ENCODE results near the gene C11orf65. TPM values are rescaled to one million over a fixed set of nuclear protein-coding genes. Genes with fewer than 3 reads are reported as not detected.

The C11orf65 gene
- total RNA-seq, 1 donor from 2014 or later = 1.00 TPM

GRCh38 chr11:108370315-108370714 is 97.0 kb downstream of the C11orf65 start:
- no peaks in the 10 kb centered on the region for H3K4me1 ChIP-seq (ENCODE audit: insufficient read depth, low read length)
- no peaks in the 10 kb centered on the region for H3K79me2 ChIP-seq (ENCODE audit: insufficient read depth, low read length)
- TF ChIP-seq, protein P1, sequence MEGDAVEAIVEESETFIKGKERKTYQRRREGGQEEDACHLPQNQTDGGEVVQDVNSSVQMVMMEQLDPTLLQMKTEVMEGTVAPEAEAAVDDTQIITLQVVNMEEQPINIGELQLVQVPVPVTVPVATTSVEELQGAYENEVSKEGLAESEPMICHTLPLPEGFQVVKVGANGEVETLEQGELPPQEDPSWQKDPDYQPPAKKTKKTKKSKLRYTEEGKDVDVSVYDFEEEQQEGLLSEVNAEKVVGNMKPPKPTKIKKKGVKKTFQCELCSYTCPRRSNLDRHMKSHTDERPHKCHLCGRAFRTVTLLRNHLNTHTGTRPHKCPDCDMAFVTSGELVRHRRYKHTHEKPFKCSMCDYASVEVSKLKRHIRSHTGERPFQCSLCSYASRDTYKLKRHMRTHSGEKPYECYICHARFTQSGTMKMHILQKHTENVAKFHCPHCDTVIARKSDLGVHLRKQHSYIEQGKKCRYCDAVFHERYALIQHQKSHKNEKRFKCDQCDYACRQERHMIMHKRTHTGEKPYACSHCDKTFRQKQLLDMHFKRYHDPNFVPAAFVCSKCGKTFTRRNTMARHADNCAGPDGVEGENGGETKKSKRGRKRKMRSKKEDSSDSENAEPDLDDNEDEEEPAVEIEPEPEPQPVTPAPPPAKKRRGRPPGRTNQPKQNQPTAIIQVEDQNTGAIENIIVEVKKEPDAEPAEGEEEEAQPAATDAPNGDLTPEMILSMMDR (IDR thresholded peaks at IDR 0.05; ENCODE audit: insufficient read depth, low read depth, low read length) = no peak
- TF ChIP-seq EZH2 (IDR thresholded peaks at IDR 0.05; ENCODE audit: insufficient read depth, low read length) = no peak
- Mint-ChIP-seq H3K27ac (ENCODE audit: unreplicated experiment) (no peak overlapping the region), H3K9me3 (ENCODE audit: unreplicated experiment) (peaks cover 5% of the 10 kb centered on the region), H3K27me3 (ENCODE audit: low read depth, unreplicated experiment) (no peaks in the 10 kb centered on the region), H3K4me3 (ENCODE audit: unreplicated experiment) (no peak overlapping the region), H3K36me3 (ENCODE audit: low read depth, unreplicated experiment) (peaks cover 5% of the 10 kb centered on the region), H3K4me1 (ENCODE audit: low read depth, unreplicated experiment) (peaks cover 1% of the 10 kb centered on the region)
- no peak overlapping the region for H2AFZ ChIP-seq (ENCODE audit: low read depth, low read length)
- DNase-seq (ENCODE audit: low read depth) (no peak), FAIRE-seq (no peak)
- no peak overlapping the region for H3K27ac ChIP-seq (ENCODE audit: low read depth, low read length)
- no peak overlapping the region for H3K9ac ChIP-seq (ENCODE audit: low read length)
- H3K36me3 ChIP-seq (ENCODE audit: insufficient read depth, low read length) = no peaks in the 10 kb centered on the region
- no peak overlapping the region for H3K4me3 ChIP-seq (ENCODE audit: insufficient read depth, low read depth, low read length)
- no peak overlapping the region for H3K4me2 ChIP-seq (ENCODE audit: low read length)
- no peaks in the 10 kb centered on the region for H3K27me3 ChIP-seq (ENCODE audit: insufficient read depth, low read length)
- H4K20me1 ChIP-seq (ENCODE audit: insufficient read depth, low read length) = no peaks in the 10 kb centered on the region
- no peaks in the 10 kb centered on the region for H3K9me3 ChIP-seq (ENCODE audit: insufficient read depth, low read depth, low read length)

DNA sequence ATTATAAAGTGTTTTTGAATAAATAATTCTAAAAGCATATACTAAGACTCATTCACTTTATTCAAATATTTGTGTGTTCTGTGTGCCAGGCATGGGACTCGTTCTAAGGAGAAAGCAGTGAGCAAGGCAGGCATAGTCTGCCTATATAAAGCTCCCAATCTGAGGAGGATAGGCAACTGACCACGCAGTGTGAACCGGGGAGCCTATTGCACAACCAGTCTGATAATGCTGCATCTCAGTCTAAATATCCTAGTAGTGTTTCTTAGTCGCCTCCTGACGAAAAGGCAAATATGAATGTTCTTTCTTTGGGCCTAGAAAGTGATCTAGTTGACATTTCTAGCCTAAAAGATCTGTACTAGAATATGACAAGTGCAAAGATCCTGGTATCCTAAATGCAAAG is 98.3 kb downstream of the C11orf65 start:
- H3K79me2 ChIP-seq (ENCODE audit: insufficient read depth, low read length) = no peaks in the 10 kb centered on the region
- H3K4me2 ChIP-seq (ENCODE audit: low read length) = no peak overlapping the region
- H3K36me3 Mint-ChIP-seq (ENCODE audit: low read depth, unreplicated experiment) = peaks cover 7% of the 10 kb centered on the region
- no peak overlapping the region for H2AFZ ChIP-seq (ENCODE audit: low read depth, low read length)
- TF ChIP-seq, protein P1 (IDR thresholded peaks at IDR 0.05; ENCODE audit: insufficient read depth, low read depth, low read length) = no peak
- TF ChIP-seq EZH2 (IDR thresholded peaks at IDR 0.05; ENCODE audit: insufficient read depth, low read length) = no peak
- H3K4me1 Mint-ChIP-seq (ENCODE audit: low read depth, unreplicated experiment) = peaks cover 1% of the 10 kb centered on the region
- H3K27ac Mint-ChIP-seq (ENCODE audit: unreplicated experiment) = no peak overlapping the region
- no peak overlapping the region for H3K4me3 Mint-ChIP-seq (ENCODE audit: unreplicated experiment)
- no peaks in the 10 kb centered on the region for H4K20me1 ChIP-seq (ENCODE audit: insufficient read depth, low read length)
- H3K27me3 ChIP-seq (ENCODE audit: insufficient read depth, low read length) = no peaks in the 10 kb centered on the region
- H3K9ac ChIP-seq (ENCODE audit: low read length) = no peak overlapping the region
- H3K27ac ChIP-seq (ENCODE audit: low read depth, low read length) = no peak overlapping the region
- H3K9me3 ChIP-seq (ENCODE audit: insufficient read depth, low read depth, low read length) = no peaks in the 10 kb centered on the region
- no peak overlapping the region for H3K4me3 ChIP-seq (ENCODE audit: insufficient read depth, low read depth, low read length)
- no peaks in the 10 kb centered on the region for H3K4me1 ChIP-seq (ENCODE audit: insufficient read depth, low read length)
- H3K36me3 ChIP-seq (ENCODE audit: insufficient read depth, low read length) = no peaks in the 10 kb centered on the region
- DNase-seq (ENCODE audit: low read depth) (no peak), FAIRE-seq (no peak)
- peaks cover 5% of the 10 kb centered on the region for H3K9me3 Mint-ChIP-seq (ENCODE audit: unreplicated experiment)
- H3K27me3 Mint-ChIP-seq (ENCODE audit: low read depth, unreplicated experiment) = no peaks in the 10 kb centered on the region

DNA sequence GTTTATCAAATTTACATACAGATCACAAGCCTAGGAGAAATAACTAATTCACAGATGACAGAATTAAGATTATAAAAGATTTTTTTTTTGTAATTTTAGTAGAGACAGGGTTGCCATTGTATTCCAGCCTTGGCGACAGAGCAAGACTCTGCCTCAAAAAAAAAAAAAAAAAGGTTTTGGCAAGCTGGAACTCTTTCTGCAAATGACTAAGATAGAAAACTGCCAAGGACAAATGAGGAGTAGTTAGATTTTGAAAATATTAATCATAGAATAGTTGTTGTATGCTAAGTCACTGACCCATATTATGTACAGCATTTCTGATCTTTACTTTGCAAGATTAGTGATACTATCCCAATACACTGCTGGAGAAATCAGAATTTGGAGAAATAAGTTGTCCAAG is 99.2 kb downstream of the C11orf65 start:
- Histone ChIP-seq H3K27ac (ENCODE audit: low read depth, low read length) (no peak overlapping the region), H2AFZ (ENCODE audit: low read depth, low read length) (no peak overlapping the region), H3K79me2 (ENCODE audit: insufficient read depth, low read length) (no peaks in the 10 kb centered on the region), H3K4me3 (ENCODE audit: insufficient read depth, low read depth, low read length) (no peak overlapping the region), H3K9ac (ENCODE audit: low read length) (no peak overlapping the region), H4K20me1 (ENCODE audit: insufficient read depth, low read length) (no peaks in the 10 kb centered on the region), H3K9me3 (ENCODE audit: insufficient read depth, low read depth, low read length) (no peaks in the 10 kb centered on the region), H3K27me3 (ENCODE audit: insufficient read depth, low read length) (no peaks in the 10 kb centered on the region), H3K4me2 (ENCODE audit: low read length) (no peak overlapping the region), H3K4me1 (ENCODE audit: insufficient read depth, low read length) (no peaks in the 10 kb centered on the region), H3K36me3 (ENCODE audit: insufficient read depth, low read length) (no peaks in the 10 kb centered on the region)
- Mint-ChIP-seq H3K4me1 (ENCODE audit: low read depth, unreplicated experiment) (peaks cover 1% of the 10 kb centered on the region), H3K27ac (ENCODE audit: unreplicated experiment) (no peak overlapping the region), H3K36me3 (ENCODE audit: low read depth, unreplicated experiment) (peaks cover 5% of the 10 kb centered on the region), H3K9me3 (ENCODE audit: unreplicated experiment) (peaks cover 1% of the 10 kb centered on the region), H3K4me3 (ENCODE audit: unreplicated experiment) (no peak overlapping the region), H3K27me3 (ENCODE audit: low read depth, unreplicated experiment) (no peaks in the 10 kb centered on the region)
- FAIRE-seq (no peak), DNase-seq (ENCODE audit: low read depth) (no peak)
- TF ChIP-seq EZH2 (IDR thresholded peaks at IDR 0.05; ENCODE audit: insufficient read depth, low read length) = no peak
- TF ChIP-seq, protein P1 (IDR thresholded peaks at IDR 0.05; ENCODE audit: insufficient read depth, low read depth, low read length) = no peak
